GM12864 (cell line): ENCODE results near the gene IPCEF1.

Experiments
- DNase-seq: peaks from one replicate; pipeline ENCODE4 v3.0.0-alpha.2; 2011; ENCODE audit warnings: low read depth
- H3K4me3 ChIP-seq: 2 replicates; pipeline ENCODE4 v1.5.1; 2011; ENCODE audit warnings: mild to moderate bottlenecking, low read depth, low read length, control low read depth
- CTCF ChIP-seq: IDR thresholded peaks from 2 replicates; pipeline ENCODE4 v1.5.1; 2011; ENCODE audit warnings: low read depth, mild to moderate bottlenecking, moderate library complexity, low read length, control low read depth, inconsistent platforms; ENCODE audit errors: missing control alignments

IPCEF1 gene

DNA sequence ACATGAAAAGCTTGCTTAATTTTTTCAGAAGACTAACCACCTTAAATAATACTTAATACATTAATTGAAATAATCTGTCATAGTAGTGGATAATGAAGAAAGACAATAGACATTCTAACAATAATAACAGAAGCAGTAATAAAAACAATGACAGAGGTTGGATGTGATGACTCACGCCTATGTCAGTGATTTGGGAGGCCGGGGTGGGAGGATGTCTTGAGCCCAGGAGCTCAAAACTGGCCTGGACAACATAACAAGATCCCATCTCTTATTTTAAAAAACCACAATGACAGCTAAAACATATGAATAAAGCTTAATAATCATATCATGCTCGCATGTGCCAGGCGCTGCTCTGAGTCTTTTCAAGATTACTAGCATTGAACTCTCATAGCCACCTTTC lies 105.5 kb downstream of the IPCEF1 start:
- DNase-seq, result no peak
- TF ChIP-seq CTCF, result no peak
- no peak overlapping the region for H3K4me3 ChIP-seq

DNA sequence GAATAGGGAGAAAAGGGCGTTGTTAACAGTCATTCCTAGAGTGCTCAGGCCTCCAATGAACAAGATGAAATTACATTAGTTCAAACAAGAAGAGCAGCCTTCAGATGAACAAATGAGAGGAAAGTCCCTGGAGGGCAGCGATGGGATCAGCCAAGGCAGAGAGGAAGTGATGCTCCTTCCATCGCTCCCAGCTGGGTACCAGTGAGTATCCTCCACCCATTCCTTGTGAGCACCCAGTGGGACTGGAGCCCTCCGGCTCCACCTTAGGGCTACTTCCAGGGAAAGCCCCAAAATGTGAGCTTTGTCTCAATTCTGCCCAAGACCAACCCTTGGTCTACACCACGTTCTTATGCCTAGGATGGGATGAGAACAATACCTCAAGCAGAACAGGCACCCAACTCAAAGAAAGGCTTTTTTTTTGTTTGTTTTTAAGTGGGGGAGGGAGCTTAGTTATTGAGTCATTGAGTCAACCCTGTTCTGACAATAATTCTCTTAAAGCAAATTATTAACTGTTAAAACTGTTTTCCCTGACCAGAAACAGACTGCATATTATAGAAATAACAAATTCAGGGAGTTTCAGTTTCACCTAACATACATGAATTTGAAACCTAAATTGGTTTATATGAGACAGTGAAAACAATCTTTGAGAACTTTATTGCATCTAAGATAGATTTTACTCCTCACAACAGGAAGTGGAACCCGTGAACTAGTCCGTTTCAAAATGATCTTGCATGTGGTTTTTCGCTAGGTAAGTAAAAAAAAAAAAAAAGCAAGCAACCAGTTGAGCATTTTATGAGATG lies 106.9 kb downstream of the IPCEF1 start:
- DNase-seq, result peak; percentile 78

DNA sequence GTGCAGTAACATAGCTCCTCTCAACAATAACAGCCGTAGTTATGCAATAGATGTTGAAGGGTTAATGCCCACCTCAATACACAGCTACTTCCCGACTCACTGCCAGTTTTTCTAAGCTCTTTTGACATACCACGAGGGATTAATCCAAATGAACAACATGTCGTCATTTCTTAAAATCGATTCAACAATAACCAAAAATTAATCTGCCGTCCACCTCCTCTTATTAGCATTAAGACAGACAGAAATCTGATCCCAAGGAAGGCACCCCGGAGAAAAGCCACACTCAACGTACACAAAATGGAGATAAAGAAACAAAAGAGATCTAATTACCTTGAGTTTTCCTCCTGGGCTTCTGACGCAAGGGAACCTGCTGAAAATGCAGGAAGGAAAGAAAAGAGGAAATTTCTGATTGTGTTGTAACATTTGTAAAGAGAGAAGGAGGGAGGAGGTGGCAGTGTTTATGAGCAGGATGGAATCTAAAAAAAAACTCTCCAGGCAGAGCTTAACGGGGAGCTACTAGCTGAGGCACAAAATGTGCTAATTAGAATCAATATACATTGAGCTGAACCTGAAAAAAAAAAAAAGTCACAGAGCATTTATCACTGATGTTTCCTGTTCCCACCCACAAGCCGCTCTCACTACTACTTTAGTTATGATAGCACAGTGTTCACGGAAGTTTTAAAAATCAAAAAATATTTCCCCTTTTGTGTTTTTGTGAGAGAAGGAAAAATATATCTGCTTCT lies 109.3 kb downstream of the IPCEF1 start:
- no peak for DNase-seq
- H3K4me3 ChIP-seq, result no peak overlapping the region; the same call in 1 of the 2 replicates
- TF ChIP-seq CTCF, result no peak

More for the DNA sequence above, 106.9 kb downstream of the IPCEF1 start:
- no peak overlapping the region for H3K4me3 ChIP-seq
- no peak for TF ChIP-seq CTCF

DNA sequence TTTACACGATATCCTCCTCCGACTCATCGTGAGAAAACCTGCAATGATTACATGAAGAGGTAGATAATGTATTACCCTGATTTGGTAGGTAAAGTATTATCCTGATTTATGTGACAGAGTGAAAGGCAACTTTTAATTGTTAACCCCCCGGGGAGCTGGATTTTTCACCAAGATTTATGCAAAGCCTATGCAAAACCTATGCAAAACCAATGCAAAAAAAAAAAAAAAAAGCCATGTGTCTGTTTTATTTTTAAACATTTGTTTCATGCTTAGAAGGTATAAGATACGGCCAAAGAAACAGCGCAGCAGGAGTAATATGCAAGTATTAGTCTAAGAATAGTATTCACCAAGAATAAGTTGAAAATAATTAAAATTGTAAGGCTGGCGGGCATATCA lies 109.9 kb downstream of the IPCEF1 start:
- no peak overlapping the region for H3K4me3 ChIP-seq
- no peak for TF ChIP-seq CTCF
- no peak for DNase-seq

DNA sequence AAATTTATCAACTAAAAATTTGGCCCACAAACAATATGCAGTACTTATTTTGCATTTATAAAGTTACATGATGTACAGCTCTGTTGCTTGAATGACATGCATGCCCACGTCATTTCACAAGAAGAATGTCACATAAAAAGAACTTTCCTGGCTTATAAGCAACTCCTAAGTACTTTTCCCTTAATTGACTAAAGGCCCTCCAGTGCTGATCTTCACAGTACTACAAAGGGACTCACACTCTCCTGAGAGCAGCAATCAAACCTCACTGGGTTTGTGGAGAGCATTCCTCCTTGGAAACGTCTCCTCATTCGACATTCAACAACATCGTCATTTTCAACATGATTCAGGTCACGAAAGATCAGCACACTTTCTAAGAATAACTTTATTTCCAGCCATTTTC lies 111.1 kb downstream of the IPCEF1 start:
- no peak for TF ChIP-seq CTCF
- no peak overlapping the region for H3K4me3 ChIP-seq
- no peak for DNase-seq

DNA sequence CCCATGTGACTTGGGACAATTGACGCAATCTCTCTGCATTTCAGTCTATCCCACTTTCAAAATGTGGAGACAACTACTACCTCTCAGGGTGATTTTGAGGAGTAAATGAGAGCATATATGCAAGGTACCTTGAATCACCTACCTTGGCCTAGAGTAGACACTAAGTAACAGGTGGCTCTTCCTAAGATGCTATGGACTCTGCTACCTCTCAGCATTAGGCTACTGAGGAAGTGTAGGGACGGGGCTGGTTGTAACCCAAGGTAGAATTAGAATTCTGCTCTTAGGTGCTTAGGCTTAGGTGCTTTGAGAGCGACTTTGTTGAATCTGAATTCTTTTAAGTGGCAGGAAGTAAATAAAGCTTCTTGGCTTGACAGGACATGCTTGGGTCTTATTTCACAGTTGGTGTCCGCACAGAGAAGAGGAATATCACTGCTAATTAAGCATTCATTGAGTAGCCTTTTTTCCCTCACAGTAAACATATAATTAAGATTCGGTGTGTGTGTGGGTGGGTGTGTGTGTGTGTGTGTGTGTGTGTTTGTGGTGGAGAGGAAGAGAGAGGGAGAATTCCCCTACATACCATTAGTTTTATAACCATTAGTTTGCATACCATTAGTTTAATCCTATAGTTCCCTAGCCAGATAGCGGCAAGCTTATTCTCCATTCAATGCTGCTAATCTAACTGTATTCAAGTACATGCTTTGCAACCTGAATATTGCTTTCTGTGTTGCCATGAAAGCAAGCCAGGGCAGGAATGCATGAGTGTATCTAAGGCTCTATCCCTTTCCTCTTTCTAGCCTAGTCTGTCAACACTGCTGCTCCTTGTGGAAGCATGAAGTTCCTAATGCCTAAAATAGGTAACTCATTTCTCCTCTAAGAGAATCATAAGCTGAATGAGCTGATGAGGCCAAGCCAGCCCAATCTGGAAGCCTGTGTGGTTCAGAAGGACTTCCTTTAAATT lies 112.5 kb downstream of the IPCEF1 start:
- DNase-seq, result no peak
- no peak for TF ChIP-seq CTCF
- H3K4me3 ChIP-seq, result no peak overlapping the region
